ENCODE data around the gene TCERG1L.

- TF ChIP-seq REST (IDR thresholded peaks at IDR 0.05; ENCODE audit: insufficient read depth in 1 of 2, low read depth in 2 of 2, low read length in 1 of 2), result no peak
- no peak for TF ChIP-seq CTCF (IDR thresholded peaks at IDR 0.05)
- TF ChIP-seq POLR2AphosphoS5 (IDR thresholded peaks at IDR 0.05; ENCODE audit: low read depth, low read length), result no peak
Observed at GRCh38 chr10:131214521-131215244, 96.8 kb downstream of the TCERG1L start.

Measured in Panc1 (cell line).